ENCODE results near the gene MYO9B. TPM values are rescaled to one million over a fixed set of nuclear protein-coding genes. Genes with fewer than 3 reads are reported as not detected.

The MYO9B gene
- total and polyA plus RNA-seq, 2 of the 13 experiments (the other 11 are each of a cell fraction or from before 2014, with no cell fraction given), result 18.0 to 18.3 TPM

GRCh38 chr19:17260842-17261325 is 185.3 kb downstream of the MYO9B start (continued):
- 0 out of 2 replicates have a peak, but pooled peaks have one; percentile 9 for TF ChIP-seq ELF1 (CRISPR knock-in tag; IDR thresholded peaks at IDR 0.05)
- TF ChIP-seq, protein P1, sequence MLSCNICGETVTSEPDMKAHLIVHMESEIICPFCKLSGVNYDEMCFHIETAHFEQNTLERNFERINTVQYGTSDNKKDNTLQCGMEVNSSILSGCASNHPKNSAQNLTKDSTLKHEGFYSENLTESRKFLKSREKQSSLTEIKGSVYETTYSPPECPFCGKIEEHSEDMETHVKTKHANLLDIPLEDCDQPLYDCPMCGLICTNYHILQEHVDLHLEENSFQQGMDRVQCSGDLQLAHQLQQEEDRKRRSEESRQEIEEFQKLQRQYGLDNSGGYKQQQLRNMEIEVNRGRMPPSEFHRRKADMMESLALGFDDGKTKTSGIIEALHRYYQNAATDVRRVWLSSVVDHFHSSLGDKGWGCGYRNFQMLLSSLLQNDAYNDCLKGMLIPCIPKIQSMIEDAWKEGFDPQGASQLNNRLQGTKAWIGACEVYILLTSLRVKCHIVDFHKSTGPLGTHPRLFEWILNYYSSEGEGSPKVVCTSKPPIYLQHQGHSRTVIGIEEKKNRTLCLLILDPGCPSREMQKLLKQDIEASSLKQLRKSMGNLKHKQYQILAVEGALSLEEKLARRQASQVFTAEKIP (CRISPR knock-in tag; IDR thresholded peaks at IDR 0.05; ENCODE audit: borderline replicate concordance), result no peak
- TF ChIP-seq MYC (CRISPR knock-in tag; IDR thresholded peaks at IDR 0.05; ENCODE audit: borderline replicate concordance), result peak; percentile 72; the same call in 1 of the 2 replicates
- TF ChIP-seq THAP11 (CRISPR knock-in tag; IDR thresholded peaks at IDR 0.05), result peak; percentile 70
- no peak for TF ChIP-seq FOXP1 (IDR thresholded peaks at IDR 0.05)
- no peak for TF ChIP-seq FOXP1 (CRISPR knock-in tag; IDR thresholded peaks at IDR 0.05)
- TF ChIP-seq ZNF34 (CRISPR knock-in tag; IDR thresholded peaks at IDR 0.05; ENCODE audit: borderline replicate concordance), result peak; percentile 50; the same call in 1 of the 2 replicates
- TF ChIP-seq U2AF2 (IDR thresholded peaks at IDR 0.05; ENCODE audit: low read depth, low read length), result peak; percentile 90; the same call in 1 of the 2 replicates
- TF ChIP-seq, protein P2, sequence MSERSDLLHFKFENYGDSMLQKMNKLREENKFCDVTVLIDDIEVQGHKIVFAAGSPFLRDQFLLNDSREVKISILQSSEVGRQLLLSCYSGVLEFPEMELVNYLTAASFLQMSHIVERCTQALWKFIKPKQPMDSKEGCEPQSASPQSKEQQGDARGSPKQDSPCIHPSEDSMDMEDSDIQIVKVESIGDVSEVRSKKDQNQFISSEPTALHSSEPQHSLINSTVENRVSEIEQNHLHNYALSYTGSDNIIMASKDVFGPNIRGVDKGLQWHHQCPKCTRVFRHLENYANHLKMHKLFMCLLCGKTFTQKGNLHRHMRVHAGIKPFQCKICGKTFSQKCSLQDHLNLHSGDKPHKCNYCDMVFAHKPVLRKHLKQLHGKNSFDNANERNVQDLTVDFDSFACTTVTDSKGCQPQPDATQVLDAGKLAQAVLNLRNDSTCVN (CRISPR knock-in tag; IDR thresholded peaks at IDR 0.05; ENCODE audit: borderline replicate concordance), result peak; percentile 24; the same call in 1 of the 2 replicates
- peak; percentile 91 for TF ChIP-seq ZKSCAN8 (CRISPR knock-in tag; IDR thresholded peaks at IDR 0.05; ENCODE audit: borderline replicate concordance)
- peak; percentile 32; the same call in 1 of the 2 replicates for TF ChIP-seq ARID5B (CRISPR knock-in tag; IDR thresholded peaks at IDR 0.05)
- 0 out of 2 replicates have a peak, but pooled peaks have one; percentile 40 for TF ChIP-seq BORCS8-MEF2B (CRISPR knock-in tag; IDR thresholded peaks at IDR 0.05)
- no peak for TF ChIP-seq FOXJ3 (CRISPR knock-in tag; IDR thresholded peaks at IDR 0.05; ENCODE audit: borderline replicate concordance)
- TF ChIP-seq CBFB (CRISPR knock-in tag; IDR thresholded peaks at IDR 0.05), result 0 out of 2 replicates have a peak, but pooled peaks have one; percentile 24
- TF ChIP-seq IRF9 (CRISPR knock-in tag; IDR thresholded peaks at IDR 0.05; ENCODE audit: borderline replicate concordance), result peak; percentile 40; the same call in 1 of the 2 replicates
- TF ChIP-seq, protein P3, sequence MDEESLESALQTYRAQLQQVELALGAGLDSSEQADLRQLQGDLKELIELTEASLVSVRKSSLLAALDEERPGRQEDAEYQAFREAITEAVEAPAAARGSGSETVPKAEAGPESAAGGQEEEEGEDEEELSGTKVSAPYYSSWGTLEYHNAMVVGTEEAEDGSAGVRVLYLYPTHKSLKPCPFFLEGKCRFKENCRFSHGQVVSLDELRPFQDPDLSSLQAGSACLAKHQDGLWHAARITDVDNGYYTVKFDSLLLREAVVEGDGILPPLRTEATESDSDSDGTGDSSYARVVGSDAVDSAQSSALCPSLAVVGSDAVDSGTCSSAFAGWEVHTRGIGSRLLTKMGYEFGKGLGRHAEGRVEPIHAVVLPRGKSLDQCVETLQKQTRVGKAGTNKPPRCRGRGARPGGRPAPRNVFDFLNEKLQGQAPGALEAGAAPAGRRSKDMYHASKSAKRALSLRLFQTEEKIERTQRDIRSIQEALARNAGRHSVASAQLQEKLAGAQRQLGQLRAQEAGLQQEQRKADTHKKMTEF (CRISPR knock-in tag; IDR thresholded peaks at IDR 0.05), result peak; percentile 47; the same call in 1 of the 2 replicates
- TF ChIP-seq, protein P4, sequence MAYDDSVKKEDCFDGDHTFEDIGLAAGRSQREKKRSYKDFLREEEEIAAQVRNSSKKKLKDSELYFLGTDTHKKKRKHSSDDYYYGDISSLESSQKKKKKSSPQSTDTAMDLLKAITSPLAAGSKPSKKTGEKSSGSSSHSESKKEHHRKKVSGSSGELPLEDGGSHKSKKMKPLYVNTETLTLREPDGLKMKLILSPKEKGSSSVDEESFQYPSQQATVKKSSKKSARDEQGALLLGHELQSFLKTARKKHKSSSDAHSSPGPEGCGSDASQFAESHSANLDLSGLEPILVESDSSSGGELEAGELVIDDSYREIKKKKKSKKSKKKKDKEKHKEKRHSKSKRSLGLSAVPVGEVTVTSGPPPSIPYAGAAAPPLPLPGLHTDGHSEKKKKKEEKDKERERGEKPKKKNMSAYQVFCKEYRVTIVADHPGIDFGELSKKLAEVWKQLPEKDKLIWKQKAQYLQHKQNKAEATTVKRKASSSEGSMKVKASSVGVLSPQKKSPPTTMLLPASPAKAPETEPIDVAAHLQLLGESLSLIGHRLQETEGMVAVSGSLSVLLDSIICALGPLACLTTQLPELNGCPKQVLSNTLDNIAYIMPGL (CRISPR knock-in tag; IDR thresholded peaks at IDR 0.05; ENCODE audit: borderline replicate concordance in 1 of 2, low read depth in 1 of 2), result peak; percentile 63 to 86
- peak; percentile 41; the same call in 1 of the 2 replicates for TF ChIP-seq HOXA5 (CRISPR knock-in tag; IDR thresholded peaks at IDR 0.05)
